SK-N-SH treated with all-trans-retinoic acid at 6 μM for 48 hours (cell line): Measurements from ENCODE around the gene TRIM45.

ENCODE experiments used
- CREB5 ChIP-seq: fragments of 250-450 bp; sonication (Bioruptor Pico); IDR thresholded peaks from 2 replicates; pipeline ENCODE4 v1.5.1; 2020; ENCODE audit warnings: low read depth, mild to moderate bottlenecking, moderate library complexity
- TSHZ2 ChIP-seq: fragments of 250-450 bp; sonication (Bioruptor Pico); IDR thresholded peaks from 2 replicates; pipeline ENCODE4 v1.5.0; 2020; ENCODE audit warnings: mild to moderate bottlenecking, moderate library complexity
- ZFP3 ChIP-seq: fragments of 250-450 bp; sonication (Bioruptor Pico); IDR thresholded peaks from 2 replicates; pipeline ENCODE4 v1.5.0; 2020; ENCODE audit warnings: mild to moderate bottlenecking, moderate library complexity
- TF ChIP-seq, protein P1 (sequence below): fragments of 250-450 bp; sonication (Bioruptor Pico); IDR thresholded peaks from 2 replicates; pipeline ENCODE4 v1.5.1; 2021; ENCODE audit warnings: mild to moderate bottlenecking, moderate library complexity

GRCh38 chr1:117070124-117070523, 51.4 kb downstream of the TRIM45 start:
- TF ChIP-seq CREB5 (CRISPR knock-in tag) (no peak), TSHZ2 (no peak), ZFP3 (CRISPR knock-in tag) (no peak)
- TF ChIP-seq, protein P1, sequence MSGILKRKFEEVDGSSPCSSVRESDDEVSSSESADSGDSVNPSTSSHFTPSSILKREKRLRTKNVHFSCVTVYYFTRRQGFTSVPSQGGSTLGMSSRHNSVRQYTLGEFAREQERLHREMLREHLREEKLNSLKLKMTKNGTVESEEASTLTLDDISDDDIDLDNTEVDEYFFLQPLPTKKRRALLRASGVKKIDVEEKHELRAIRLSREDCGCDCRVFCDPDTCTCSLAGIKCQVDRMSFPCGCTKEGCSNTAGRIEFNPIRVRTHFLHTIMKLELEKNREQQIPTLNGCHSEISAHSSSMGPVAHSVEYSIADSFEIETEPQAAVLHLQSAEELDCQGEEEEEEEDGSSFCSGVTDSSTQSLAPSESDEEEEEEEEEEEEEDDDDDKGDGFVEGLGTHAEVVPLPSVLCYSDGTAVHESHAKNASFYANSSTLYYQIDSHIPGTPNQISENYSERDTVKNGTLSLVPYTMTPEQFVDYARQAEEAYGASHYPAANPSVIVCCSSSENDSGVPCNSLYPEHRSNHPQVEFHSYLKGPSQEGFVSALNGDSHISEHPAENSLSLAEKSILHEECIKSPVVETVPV = no peak
